NCI-H2227 (cell line): ENCODE results near the gene HINT2.

ENCODE experiments used
- DNase-seq: peaks from one replicate; lab custom pipeline; 2025; ENCODE audit not compliant: unreplicated experiment; lab: John Stamatoyannopoulos, UW

Gene HINT2

GRCh38 chr9:35841645-35841900 lies 26.7 kb upstream of the HINT2 start:
- no peak for DNase-seq

GRCh38 chr9:35840881-35841644 lies 26.2 kb upstream of the HINT2 start:
- no peak for DNase-seq

GRCh38 chr9:35839926-35840325 lies 25.1 kb upstream of the HINT2 start:
- DNase-seq = no peak

GRCh38 chr9:35836595-35836994 lies 21.8 kb upstream of the HINT2 start:
- no peak for DNase-seq

GRCh38 chr9:35835766-35836165 lies 20.9 kb upstream of the HINT2 start:
- no peak for DNase-seq

- no peak for DNase-seq
Measured at GRCh38 chr9:35835216-35835632, 20.4 kb upstream of the HINT2 start.

- no peak for DNase-seq
Measured at GRCh38 chr9:35834260-35835215, 19.7 kb upstream of the HINT2 start.

- DNase-seq = no peak
Measured at GRCh38 chr9:35832814-35833213, 18.0 kb upstream of the HINT2 start.

GRCh38 chr9:35831040-35831439 lies 16.2 kb upstream of the HINT2 start:
- DNase-seq = no peak

GRCh38 chr9:35829764-35830096 lies 14.9 kb upstream of the HINT2 start:
- DNase-seq = peak; percentile 31

- DNase-seq = peak; percentile 90
Measured at GRCh38 chr9:35829084-35829763, 14.4 kb upstream of the HINT2 start, which contains the start of gene TMEM8B. Gene TMEM8B, plus strand, starts transcription at chr9:35829228. Its CDS starts 220 bp downstream, at chr9:35829448.

GRCh38 chr9:35828716-35829083 lies 13.9 kb upstream of the HINT2 start, which contains the start of gene FAM221B:
Gene FAM221B, minus strand, starts transcription at chr9:35828732. Its CDS starts 2,571 bp downstream, at chr9:35826161.
- DNase-seq = peak; percentile 43

- no peak for DNase-seq
Measured at GRCh38 chr9:35827486-35827885, 12.6 kb upstream of the HINT2 start.

- DNase-seq = peak; percentile 55
Measured at GRCh38 chr9:35826071-35826701, 11.3 kb upstream of the HINT2 start.

GRCh38 chr9:35822926-35823325 lies 8.1 kb upstream of the HINT2 start:
- DNase-seq = no peak

- no peak for DNase-seq
Measured at GRCh38 chr9:35820076-35820475, 5.2 kb upstream of the HINT2 start.

- DNase-seq = no peak
Measured at GRCh38 chr9:35818341-35818740, 3.5 kb upstream of the HINT2 start.

- no peak for DNase-seq
Measured at GRCh38 chr9:35816708-35817107, 1.9 kb upstream of the HINT2 start.

- DNase-seq = peak; percentile 37
Measured at GRCh38 chr9:35814106-35814840, 569 bp downstream of the HINT2 start.

GRCh38 chr9:35813434-35814105 lies 1.3 kb downstream of the HINT2 start:
- peak; percentile 13 for DNase-seq
